Measurements from ENCODE around the gene SPTLC2. TPM values are rescaled to one million over a fixed set of nuclear protein-coding genes. Genes with fewer than 3 reads are reported as not detected.
"Not testable (repeated sequence)": the region's sequence is repeated elsewhere in the genome, so short reads cannot be mapped to it uniquely, and the experiment has no call there.

The SPTLC2 gene
- total and polyA plus RNA-seq, 2 of the 8 experiments (the other 6 are each of a cell fraction or from before 2014, with no cell fraction given), result 8.9 to 35.1 TPM

GRCh38 chr14:77529213-77529612 is 87.2 kb downstream of the SPTLC2 start:
- no peak overlapping the region for H2AFZ ChIP-seq (ENCODE audit: low read length)
- H2BK120ac ChIP-seq (replicated peaks; ENCODE audit: low read depth, low read length), result no peak overlapping the region
- H4K91ac ChIP-seq (replicated peaks; ENCODE audit: insufficient read length, low read length), result no peak overlapping the region
- H3K4me3 ChIP-seq (ENCODE audit: extremely low read depth in 1 of 4, insufficient read depth in 2 of 4, low read depth in 3 of 4, low read length in 4 of 4), result no peak overlapping the region
- CTCF ChIA-PET (ENCODE audit: partially characterized antibody), result interaction anchor here (0.5 to 1.2 kb wide), 3 partner anchors 19 to 192 kb away, joined by 3 to 4 read pairs (median 4); no protein-coding TSS in a partner anchor
- no peaks in the 10 kb centered on the region for H3K79me2 ChIP-seq (ENCODE audit: control insufficient read depth in 1 of 2, insufficient read depth in 2 of 2, low read length in 2 of 2)
- no peaks in the 10 kb centered on the region for H3K79me1 ChIP-seq (ENCODE audit: low read depth, low read length)
- no peaks in the 10 kb centered on the region; a peak in 1 of 8 replicates for H3K36me3 ChIP-seq (ENCODE audit: control insufficient read depth in 2 of 4, insufficient read depth in 4 of 4, low read length in 3 of 4)
- H3K27me3 ChIP-seq (replicated peaks in 1 of 4; ENCODE audit: control insufficient read depth in 3 of 4, extremely low read depth in 1 of 4, insufficient read depth in 3 of 4, low read length in 3 of 4), result no peaks in the 10 kb centered on the region
- H2AK5ac ChIP-seq (ENCODE audit: low read depth, low read length), result no peak overlapping the region
- no peak for DNase-seq (ENCODE audit: low read depth in 1 of 2, low spot score in 2 of 2)
- H4K5ac ChIP-seq (ENCODE audit: insufficient read length, low read depth, low read length), result no peak overlapping the region
- TF ChIP-seq CREB1 (IDR thresholded peaks at IDR 0.05), result no peak
- no peaks in the 10 kb centered on the region for H3K4me1 ChIP-seq (replicated peaks in 1 of 4; ENCODE audit: control insufficient read depth in 3 of 4, insufficient read depth in 4 of 4, low read length in 3 of 4)
- no peak for FAIRE-seq
- H2BK15ac ChIP-seq (ENCODE audit: low read length), result no peak overlapping the region
- no peak overlapping the region for H3K18ac ChIP-seq (ENCODE audit: extremely low read depth, low read length)
- no peaks in the 10 kb centered on the region for H3K23me2 ChIP-seq (ENCODE audit: low read depth, low read length)
- H2BK5ac ChIP-seq (ENCODE audit: low read depth, low read length), result no peak overlapping the region
- H3K27ac ChIP-seq (ENCODE audit: low read depth, low read length), result no peak overlapping the region
- no peak overlapping the region for H2BK20ac ChIP-seq (ENCODE audit: low read length)
- H3K4me2 ChIP-seq (ENCODE audit: insufficient read depth in 1 of 2, low read depth in 2 of 2, low read length in 2 of 2), result no peak overlapping the region
- no peak overlapping the region for H3K14ac ChIP-seq (ENCODE audit: insufficient read length)
- H3K9ac ChIP-seq (replicated peaks in 1 of 4; ENCODE audit: extremely low read depth in 1 of 4, low read depth in 3 of 4, low read length in 3 of 4), result no peak overlapping the region
- H4K8ac ChIP-seq (ENCODE audit: extremely low read depth, insufficient read depth, low read length), result no peak overlapping the region
- WGBS, 2 experiments (ENCODE audit: extremely low coverage in 1 of 2, insufficient coverage in 1 of 2, insufficient read length in 1 of 2, insufficient replicate concordance in 2 of 2, low coverage in 1 of 2, low lambda C conversion rate in 2 of 2, missing lambda C conversion rate in 1 of 2), result 94% methylated on average over 2 of the region's 2 CpGs; no CpG with 5 or more reads in 1 of the 2 experiments
- H3K4ac ChIP-seq (replicated peaks; ENCODE audit: insufficient read length, low read depth, low read length), result no peak overlapping the region
- H3K56ac ChIP-seq (replicated peaks; ENCODE audit: insufficient read length, low read depth, low read length), result no peak overlapping the region
- H2BK12ac ChIP-seq (ENCODE audit: low read depth, low read length), result no peak overlapping the region
- POLR2A ChIA-PET (ENCODE audit: partially characterized antibody), result no interaction called here
- H3K23ac ChIP-seq (ENCODE audit: insufficient read length), result no peak overlapping the region
- no peaks in the 10 kb centered on the region for H3K9me3 ChIP-seq (ENCODE audit: insufficient read depth in 2 of 2, low read depth in 1 of 2, low read length in 1 of 2)
- H4K20me1 ChIP-seq (replicated peaks in 1 of 2; ENCODE audit: control insufficient read depth in 1 of 2, insufficient read depth in 2 of 2, low read length in 2 of 2), result peaks cover 0 to 1% of the 10 kb centered on the region in 2 experiments

- H3K36me3 ChIP-seq (ENCODE audit: control insufficient read depth in 2 of 4, insufficient read depth in 4 of 4, low read length in 3 of 4); H3K4me1 ChIP-seq (replicated peaks in 1 of 4; ENCODE audit: control insufficient read depth in 3 of 4, insufficient read depth in 4 of 4, low read length in 3 of 4); H4K8ac ChIP-seq (ENCODE audit: extremely low read depth, insufficient read depth, low read length); H3K23me2 ChIP-seq (ENCODE audit: low read depth, low read length); H2BK15ac ChIP-seq (ENCODE audit: low read length); H3K18ac ChIP-seq (ENCODE audit: extremely low read depth, low read length); FAIRE-seq; H2AK5ac ChIP-seq (ENCODE audit: low read depth, low read length); H3K9me3 ChIP-seq (ENCODE audit: insufficient read depth in 2 of 2, low read depth in 1 of 2, low read length in 1 of 2); H3K4ac ChIP-seq (replicated peaks; ENCODE audit: insufficient read length, low read depth, low read length); H3K79me1 ChIP-seq (ENCODE audit: low read depth, low read length); H2BK20ac ChIP-seq (ENCODE audit: low read length); H2AFZ ChIP-seq (ENCODE audit: low read length); H4K20me1 ChIP-seq (replicated peaks in 1 of 2; ENCODE audit: control insufficient read depth in 1 of 2, insufficient read depth in 2 of 2, low read length in 2 of 2); H3K56ac ChIP-seq (replicated peaks; ENCODE audit: insufficient read length, low read depth, low read length); DNase-seq (ENCODE audit: low read depth in 1 of 2, low spot score in 2 of 2); H3K4me2 ChIP-seq (ENCODE audit: insufficient read depth in 1 of 2, low read depth in 2 of 2, low read length in 2 of 2); H2BK5ac ChIP-seq (ENCODE audit: low read depth, low read length); POLR2A ChIA-PET (ENCODE audit: partially characterized antibody); H2BK120ac ChIP-seq (replicated peaks; ENCODE audit: low read depth, low read length); H3K27ac ChIP-seq (ENCODE audit: low read depth, low read length); H3K9ac ChIP-seq (replicated peaks in 1 of 4; ENCODE audit: extremely low read depth in 1 of 4, low read depth in 3 of 4, low read length in 3 of 4); H3K23ac ChIP-seq (ENCODE audit: insufficient read length); H3K14ac ChIP-seq (ENCODE audit: insufficient read length); H4K91ac ChIP-seq (replicated peaks; ENCODE audit: insufficient read length, low read length); H3K4me3 ChIP-seq (ENCODE audit: extremely low read depth in 1 of 4, insufficient read depth in 2 of 4, low read depth in 3 of 4, low read length in 4 of 4); H3K27me3 ChIP-seq (replicated peaks in 1 of 4; ENCODE audit: control insufficient read depth in 3 of 4, extremely low read depth in 1 of 4, insufficient read depth in 3 of 4, low read length in 3 of 4); H4K5ac ChIP-seq (ENCODE audit: insufficient read length, low read depth, low read length); H3K79me2 ChIP-seq (ENCODE audit: control insufficient read depth in 1 of 2, insufficient read depth in 2 of 2, low read length in 2 of 2); H2BK12ac ChIP-seq (ENCODE audit: low read depth, low read length): not testable (repeated sequence)
- 97% methylated on average over 5 of the region's 5 CpGs; no CpG with 5 or more reads in 1 of the 2 experiments for WGBS, 2 experiments (ENCODE audit: extremely low coverage in 1 of 2, insufficient coverage in 1 of 2, insufficient read length in 1 of 2, insufficient replicate concordance in 2 of 2, low coverage in 1 of 2, low lambda C conversion rate in 2 of 2, missing lambda C conversion rate in 1 of 2)
- CTCF ChIA-PET (ENCODE audit: partially characterized antibody), result interaction anchor here (1.1 to 2.4 kb wide), 3 partner anchors 10 to 126 kb away, joined by 3 to 8 read pairs (median 3); no protein-coding TSS in a partner anchor
Observed at GRCh38 chr14:77528701-77529100, 87.7 kb downstream of the SPTLC2 start.
